PC-3 (cell line): ENCODE data around the gene POR.

Experiments
- CTCF ChIP-seq: fragments of 300-600 bp; sonication (generic); conservative IDR thresholded peaks from 2 replicates; pipeline ENCODE4 v1.5.1; 2017; ENCODE audit warnings: antibody characterized with exemption, low read depth, mild to moderate bottlenecking, low read length
- EZH2 ChIP-seq: fragments of 300-600 bp; sonication (generic); IDR thresholded peaks from one replicate; pipeline ENCODE4 v1.6.1; 2017; ENCODE audit warnings: antibody characterized with exemption, mild to moderate bottlenecking, low read length; ENCODE audit not compliant: unreplicated experiment

- TF ChIP-seq CTCF (no peak), EZH2 (no peak)
These were observed 36.6 kb downstream of the POR start for GRCh38 chr7:75951506-75951905.
